Cerebellar cortex (tissue), 1 donor: ENCODE data around the gene TBL1X.
"Not testable (repeated sequence)": the region's sequence is repeated elsewhere in the genome, so short reads cannot be mapped to it uniquely, and the experiment has no call there.

Source experiments
- DNase-seq: peaks from one replicate; pipeline ENCODE4 v3.0.0-alpha.2; 2015; ENCODE audit warnings: low spot score

The TBL1X gene

GRCh38 chrX:9459186-9459748, 5.6 kb upstream of the TBL1X start:
- no peak for DNase-seq

- DNase-seq, result no peak
Observed at GRCh38 chrX:9461087-9461486, 3.8 kb upstream of the TBL1X start.

GRCh38 chrX:9462456-9462855, 2.4 kb upstream of the TBL1X start:
- DNase-seq, result no peak

DNA sequence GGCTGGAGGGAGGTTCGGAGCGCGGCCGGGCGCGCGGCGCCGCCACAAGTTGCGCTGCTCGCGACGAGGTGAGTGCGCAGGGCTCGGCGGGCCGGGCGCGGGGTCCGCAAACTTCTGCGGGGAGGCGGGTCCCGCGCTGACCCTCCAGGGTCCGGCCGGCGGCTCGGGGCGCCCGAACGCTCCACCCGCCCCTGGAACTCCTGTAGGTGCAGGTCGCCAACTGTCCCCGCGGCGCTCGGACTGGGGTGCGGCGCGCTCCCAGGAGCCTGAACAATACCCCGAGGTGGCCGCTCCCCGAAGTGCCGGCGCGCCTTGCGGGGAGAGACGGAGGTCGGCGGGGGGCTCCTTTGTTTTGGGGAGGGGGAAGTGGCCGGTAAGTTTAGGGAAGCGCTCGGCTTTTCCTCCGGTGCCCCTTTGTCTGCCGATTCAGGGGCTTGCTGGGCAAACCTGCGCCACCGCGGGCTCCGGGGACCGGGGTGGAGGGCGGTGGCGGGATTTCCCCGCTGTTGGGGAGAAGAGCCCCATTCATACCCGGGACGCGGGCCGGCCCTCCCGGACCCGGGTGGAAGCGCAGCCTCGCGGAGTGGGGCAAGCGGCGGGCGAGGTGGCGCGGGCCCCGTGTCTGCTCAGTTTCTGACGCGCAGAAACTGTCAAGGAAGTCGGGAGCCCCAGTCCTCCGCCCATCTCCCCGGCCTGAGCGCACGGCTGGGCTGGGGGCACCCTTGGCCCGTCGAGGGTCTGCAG, 694 bp downstream of the TBL1X start:
- no peak for DNase-seq

DNA sequence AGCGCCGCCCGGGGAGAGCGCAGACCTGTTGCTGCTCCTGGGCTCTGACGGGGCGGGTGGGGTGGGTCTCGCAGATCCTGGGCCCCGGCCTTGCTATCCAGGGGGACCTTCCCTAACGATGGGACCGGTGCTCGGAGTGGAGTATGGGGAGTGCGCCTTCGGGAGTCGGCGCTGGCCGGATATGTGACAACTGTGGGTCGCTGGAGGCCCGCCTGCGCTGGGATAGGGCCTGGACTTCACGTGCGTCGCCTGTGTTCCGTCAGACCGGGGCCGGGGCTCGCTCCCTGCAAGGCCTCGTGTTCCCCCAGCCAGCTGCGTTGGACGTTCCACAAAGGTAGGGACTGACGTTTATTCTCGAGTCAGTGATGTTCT, 1.3 kb downstream of the TBL1X start:
- DNase-seq, result peak; percentile 9

DNA sequence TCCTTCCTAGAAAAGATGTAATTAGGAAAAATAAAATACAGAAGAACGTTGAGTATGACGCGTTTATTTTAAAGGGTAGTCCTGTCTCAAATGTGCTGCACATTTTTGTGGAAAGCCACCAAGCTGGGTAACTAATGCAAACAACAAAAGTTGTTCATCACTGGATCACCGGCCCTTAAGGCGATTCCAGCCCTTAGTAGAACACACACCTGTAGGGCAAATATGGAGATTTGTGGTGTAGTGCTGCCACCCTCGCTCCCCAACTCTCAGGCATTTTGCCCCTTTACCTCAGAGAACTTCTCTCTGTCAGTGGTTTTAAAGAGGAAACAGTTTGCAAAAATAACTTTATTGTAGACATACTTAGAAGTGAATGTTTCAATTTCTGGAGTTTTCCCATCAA, 1.9 kb downstream of the TBL1X start:
- DNase-seq, result no peak

- no peak for DNase-seq
Observed at GRCh38 chrX:9467146-9467545, 2.3 kb downstream of the TBL1X start.

DNA sequence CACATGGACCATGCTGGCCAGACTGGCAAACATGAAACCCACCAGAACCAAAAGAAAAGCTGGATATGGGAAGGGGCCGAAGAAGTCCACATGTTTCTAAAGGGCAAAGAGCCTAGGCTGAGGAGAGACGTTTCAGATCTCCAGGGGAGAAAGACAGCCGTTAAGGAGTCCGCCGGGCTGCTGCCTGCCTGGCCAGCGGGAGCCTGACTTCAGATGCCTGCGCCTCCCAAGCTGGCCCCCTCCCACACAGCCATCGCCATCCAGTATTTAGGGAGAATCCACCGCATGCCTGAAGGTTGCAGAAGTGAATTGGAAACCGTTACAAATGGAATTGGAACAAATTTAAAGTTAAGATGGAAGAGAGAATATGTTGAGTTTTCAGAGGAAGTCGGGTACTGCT, 2.9 kb downstream of the TBL1X start:
- DNase-seq, result no peak

DNA sequence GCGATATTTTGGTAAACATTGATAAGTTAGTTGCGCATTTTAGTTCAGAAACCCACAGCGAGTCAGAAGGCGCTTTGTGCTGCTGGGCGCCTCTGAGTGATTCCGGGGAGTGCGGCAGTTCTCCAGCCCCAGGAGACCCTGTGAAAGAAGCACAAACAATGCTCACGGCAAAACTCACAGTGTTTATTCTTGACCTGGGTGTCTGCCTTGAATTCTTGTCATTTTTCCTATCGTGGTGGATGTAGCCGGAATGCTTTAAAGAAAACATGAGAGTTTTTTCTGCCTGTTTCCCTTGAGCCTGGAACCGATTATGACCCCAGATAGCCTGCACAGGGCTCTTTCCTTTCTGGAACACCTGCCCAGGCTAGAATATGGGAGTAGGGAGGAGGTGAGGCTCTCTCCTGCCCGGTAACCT, 6.7 kb downstream of the TBL1X start:
- no peak for DNase-seq

- no peak for DNase-seq
Observed at GRCh38 chrX:9473708-9474107, 8.8 kb downstream of the TBL1X start.

- DNase-seq, result not testable (repeated sequence)
Observed at GRCh38 chrX:9475417-9475816, 10.6 kb downstream of the TBL1X start.

DNA sequence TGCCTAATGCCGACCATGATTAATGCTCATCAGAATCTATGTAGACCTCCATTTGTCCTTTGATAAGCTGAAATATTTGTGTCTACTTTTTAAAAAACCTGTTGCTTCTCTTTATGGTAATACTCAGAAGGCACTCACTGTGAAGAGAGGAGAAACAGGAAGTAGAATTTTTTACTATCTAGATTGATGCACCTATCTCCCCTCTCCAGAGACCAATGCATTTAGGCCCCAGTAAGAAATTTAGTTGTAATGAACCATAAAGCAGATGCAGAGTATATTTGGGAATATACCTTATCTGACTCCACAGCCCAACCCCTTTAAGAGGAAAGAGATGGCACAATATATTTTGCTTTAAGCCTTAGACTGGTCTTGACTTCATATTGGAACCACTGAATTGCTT, 11.1 kb downstream of the TBL1X start:
- DNase-seq, result no peak

DNA sequence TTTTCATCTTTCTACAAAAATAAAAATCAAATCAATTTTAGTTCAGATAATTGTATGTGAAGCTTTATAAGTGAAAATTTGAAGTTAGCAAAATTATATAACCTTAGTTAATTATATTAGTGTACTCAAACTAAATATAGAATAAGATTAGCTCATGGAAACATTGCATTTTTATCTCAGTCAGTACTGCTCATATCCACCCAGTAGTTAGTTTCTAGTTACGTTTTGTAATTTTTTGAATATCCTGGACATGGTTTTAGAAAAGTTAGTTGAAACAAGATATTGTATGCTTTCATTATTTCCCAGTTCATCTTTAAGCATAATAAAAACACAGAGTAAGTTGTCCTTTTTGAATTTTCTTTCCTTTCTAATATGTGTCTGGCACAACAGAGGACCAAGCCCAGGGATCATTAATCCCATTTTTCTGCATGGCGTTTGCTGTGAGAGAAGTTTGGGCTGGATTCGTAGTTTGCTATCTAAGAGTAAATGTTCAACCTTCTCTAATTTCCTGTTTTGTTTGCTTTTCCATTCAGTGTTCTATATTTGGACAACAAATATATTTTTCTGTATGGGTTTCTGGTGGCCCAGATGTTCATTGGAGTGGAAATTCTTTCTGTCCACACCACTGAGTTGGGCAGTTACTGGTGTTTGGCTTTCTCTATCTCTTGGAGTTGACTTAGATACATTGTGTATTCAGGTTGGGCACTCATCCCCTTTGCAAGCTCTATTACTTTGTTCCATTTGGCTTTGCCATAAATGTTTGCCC, 12.1 kb downstream of the TBL1X start:
- DNase-seq, result no peak

DNA sequence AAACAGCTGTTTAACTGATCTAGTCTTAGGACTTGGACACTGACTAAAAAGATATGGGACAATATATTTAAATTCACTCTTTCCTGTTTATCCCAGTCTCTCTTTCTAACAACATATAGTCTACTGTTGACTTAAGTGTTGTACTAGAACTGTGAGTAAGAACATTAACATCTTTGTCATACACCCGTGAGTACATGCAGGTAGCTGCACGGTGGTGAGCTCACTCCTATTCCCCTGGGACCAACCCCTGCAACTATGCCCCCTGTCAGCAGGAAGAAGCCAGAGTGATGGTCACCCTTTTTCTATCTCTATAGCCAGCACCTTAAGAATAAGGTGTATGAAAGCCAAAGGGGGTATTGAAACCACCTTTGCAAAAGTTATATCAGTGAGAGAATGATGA, 17.6 kb downstream of the TBL1X start:
- DNase-seq, result no peak

GRCh38 chrX:9482837-9483236, 18.0 kb downstream of the TBL1X start:
- no peak for DNase-seq

GRCh38 chrX:9483376-9483775, 18.5 kb downstream of the TBL1X start:
- DNase-seq, result no peak

DNA sequence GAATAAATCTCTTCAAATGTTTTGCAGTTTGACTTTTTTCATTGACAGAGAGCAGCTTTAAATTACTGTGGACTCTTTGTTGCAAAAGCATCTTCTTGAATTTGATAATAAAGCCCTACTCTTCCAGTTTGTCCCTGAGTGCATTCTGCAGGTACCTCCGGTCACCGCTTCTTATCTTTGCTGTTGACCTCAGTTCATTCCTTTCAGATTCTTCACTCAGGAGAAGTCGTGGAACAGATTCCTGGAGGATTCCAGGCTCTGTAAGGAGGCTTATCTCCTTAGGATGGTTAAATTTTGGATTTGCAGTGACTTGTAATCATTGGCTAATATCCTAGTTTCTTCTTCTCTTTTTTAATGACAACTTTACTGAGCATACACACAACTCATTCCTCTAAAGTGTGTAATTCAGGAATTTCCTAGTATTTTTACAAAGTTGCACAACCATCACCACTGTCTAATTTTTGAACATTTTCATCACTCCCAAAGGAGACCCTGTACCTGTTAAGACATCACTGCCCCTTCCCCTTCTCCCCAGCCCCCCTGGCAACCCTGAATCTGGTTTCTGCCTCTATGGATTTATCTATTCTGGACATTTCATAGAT, 22.0 kb downstream of the TBL1X start:
- no peak for DNase-seq

- no peak for DNase-seq
Observed at GRCh38 chrX:9488586-9488985, 23.7 kb downstream of the TBL1X start.

DNA sequence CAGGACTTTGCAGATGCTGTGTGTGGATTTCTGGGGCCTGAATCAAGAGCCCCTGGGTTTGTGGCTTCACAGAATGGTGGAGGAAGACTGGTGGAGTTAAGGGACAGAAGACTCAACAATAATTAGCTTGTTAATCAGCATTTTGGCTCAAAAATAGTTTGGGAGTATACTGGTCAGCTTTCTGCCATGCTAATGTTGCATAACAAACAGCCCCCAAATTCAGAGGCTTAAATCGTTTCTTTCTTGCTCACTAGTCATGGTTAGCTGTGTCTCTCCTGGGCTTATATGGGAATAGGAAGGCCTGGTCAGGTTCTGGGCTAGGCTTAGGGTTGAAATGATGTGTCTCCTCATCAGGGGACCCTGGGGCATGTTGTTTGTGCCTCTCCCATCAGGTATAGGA, 24.4 kb downstream of the TBL1X start:
- no peak for DNase-seq

- peak; percentile 5 for DNase-seq
Observed at GRCh38 chrX:9492901-9493300, 28.0 kb downstream of the TBL1X start.

DNA sequence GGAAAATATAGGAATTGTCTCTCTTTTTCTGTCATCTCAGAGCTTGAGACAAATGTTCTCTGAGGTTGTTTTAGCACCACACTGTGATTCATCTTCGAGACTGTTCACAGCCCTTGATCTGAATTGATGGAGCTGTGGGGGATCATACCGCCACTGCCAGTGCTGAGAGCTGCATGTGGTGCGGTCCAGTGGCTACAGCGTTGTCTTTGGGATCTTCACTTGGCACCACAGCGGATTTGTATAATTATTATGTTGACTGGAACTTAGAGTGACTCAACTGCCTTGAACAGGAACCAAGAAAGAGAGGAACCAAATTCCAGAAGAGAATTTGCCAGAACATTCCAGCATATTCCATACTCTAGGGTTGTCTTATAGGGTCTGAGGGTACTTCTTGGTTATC, 29.1 kb downstream of the TBL1X start:
- no peak for DNase-seq

GRCh38 chrX:9494771-9495170, 29.9 kb downstream of the TBL1X start:
- DNase-seq, result no peak

- no peak for DNase-seq
Observed at GRCh38 chrX:9495496-9495895, 30.6 kb downstream of the TBL1X start.
